Endothelial cell of hepatic sinusoid (primary cell): ENCODE measurements around the gene SLC25A34.
"Not testable (repeated sequence)": the region's sequence is repeated elsewhere in the genome, so short reads cannot be mapped to it uniquely, and the experiment has no call there.

Experiments
- in situ Hi-C: cut with HindIII; loops from 2 replicates; pipeline ENCODE4 v1.10.0; 2017; ENCODE audit warnings: low sequenced_read_pairs

The SLC25A34 gene

GRCh38 chr1:15736038-15736891 lies at the start of gene SLC25A34:
Gene SLC25A34 (plus strand): TSS chr1:15736258. CDS start chr1:15736486, 228 bp downstream.
- in situ Hi-C loops: no loop called here

GRCh38 chr1:15687446-15687845 lies 48.6 kb upstream of the SLC25A34 start:
- in situ Hi-C loops: no loop called here

GRCh38 chr1:15690317-15690716 lies 45.7 kb upstream of the SLC25A34 start:
- in situ Hi-C loops: no loop called here

GRCh38 chr1:15691434-15692032 lies 44.5 kb upstream of the SLC25A34 start:
- in situ Hi-C loops: no loop called here

- in situ Hi-C loops: no loop called here
These were observed 43.9 kb upstream of the SLC25A34 start for GRCh38 chr1:15692121-15692682.

- in situ Hi-C loops: no loop called here
These were observed 42.7 kb upstream of the SLC25A34 start for GRCh38 chr1:15693371-15693770.

- in situ Hi-C loops: no loop called here
These were observed 39.0 kb upstream of the SLC25A34 start for GRCh38 chr1:15696956-15697521.

- in situ Hi-C loops: no loop called here
These were observed 37.9 kb upstream of the SLC25A34 start for GRCh38 chr1:15698201-15698600.

GRCh38 chr1:15699321-15699720 lies 36.7 kb upstream of the SLC25A34 start:
- in situ Hi-C loops: not testable (repeated sequence)

- in situ Hi-C loops: no loop called here
These were observed 35.5 kb upstream of the SLC25A34 start for GRCh38 chr1:15700508-15700907.

- in situ Hi-C loops: no loop called here
These were observed 34.3 kb upstream of the SLC25A34 start for GRCh38 chr1:15701784-15702183.

GRCh38 chr1:15702722-15703550 lies 33.1 kb upstream of the SLC25A34 start:
- in situ Hi-C loops: no loop called here

- in situ Hi-C loops: no loop called here
These were observed 32.5 kb upstream of the SLC25A34 start for GRCh38 chr1:15703562-15703961.

GRCh38 chr1:15704526-15705183 lies 31.4 kb upstream of the SLC25A34 start:
- in situ Hi-C loops: no loop called here

- in situ Hi-C loops: no loop called here
These were observed 30.9 kb upstream of the SLC25A34 start for GRCh38 chr1:15705184-15705566.

- in situ Hi-C loops: no loop called here
These were observed 29.3 kb upstream of the SLC25A34 start for GRCh38 chr1:15706751-15707150.

- in situ Hi-C loops: no loop called here
These were observed 28.7 kb upstream of the SLC25A34 start for GRCh38 chr1:15707239-15707925.

GRCh38 chr1:15708486-15709137 lies 27.4 kb upstream of the SLC25A34 start:
- in situ Hi-C loops: no loop called here

- in situ Hi-C loops: no loop called here
These were observed 26.8 kb upstream of the SLC25A34 start for GRCh38 chr1:15709226-15709625.
